NCI-H460 (cell line): Measurements from ENCODE around the gene PRR13. TPM values are rescaled to one million over a fixed set of nuclear protein-coding genes. Genes with fewer than 3 reads are reported as not detected.
"Not testable (repeated sequence)": the region's sequence is repeated elsewhere in the genome, so short reads cannot be mapped to it uniquely, and the experiment has no call there.

ENCODE experiments used
- DNase-seq: peaks from one replicate; pipeline ENCODE4 v3.0.0-alpha.2; 2016; ENCODE audit warnings: low read depth; ENCODE audit errors: extremely low read depth
- total RNA-seq: library from RNA; depleted of rRNA; stranded (reverse); fragments of >200 nt; shearing (Covaris generic); gene quantifications from 2 replicates; pipeline ENCODE4 v1.2.3, GENCODE V29; 2014

PRR13 gene
- total RNA-seq, 1 experiment from 2014 or later = 129 TPM

- no peak for DNase-seq
Measured at GRCh38 chr12:53467082-53467481, 25.5 kb downstream of the PRR13 start.

GRCh38 chr12:53467880-53468279 lies 26.3 kb downstream of the PRR13 start:
- no peak for DNase-seq

- DNase-seq = no peak
Measured at GRCh38 chr12:53468282-53468681, 26.7 kb downstream of the PRR13 start.

- no peak for DNase-seq
Measured at GRCh38 chr12:53472056-53472582, 30.6 kb downstream of the PRR13 start.

- DNase-seq = no peak
Measured at GRCh38 chr12:53474077-53474476, 32.5 kb downstream of the PRR13 start.

- no peak for DNase-seq
Measured at GRCh38 chr12:53474819-53475218, 33.3 kb downstream of the PRR13 start.

- peak; percentile 44 for DNase-seq
Measured at GRCh38 chr12:53476769-53477209, 35.3 kb downstream of the PRR13 start.

GRCh38 chr12:53478865-53479264 lies 37.3 kb downstream of the PRR13 start:
- no peak for DNase-seq

GRCh38 chr12:53479331-53479730 lies 37.8 kb downstream of the PRR13 start:
- DNase-seq = no peak

- DNase-seq = no peak
Measured at GRCh38 chr12:53480491-53481442, 39.2 kb downstream of the PRR13 start.

- not testable (repeated sequence) for DNase-seq
Measured at GRCh38 chr12:53481458-53481857, 39.9 kb downstream of the PRR13 start.

GRCh38 chr12:53481939-53482586 lies 40.5 kb downstream of the PRR13 start:
- DNase-seq = no peak

GRCh38 chr12:53482626-53483168 lies 41.2 kb downstream of the PRR13 start:
- no peak for DNase-seq

- no peak for DNase-seq
Measured at GRCh38 chr12:53483225-53483978, 41.9 kb downstream of the PRR13 start.

- DNase-seq = no peak
Measured at GRCh38 chr12:53483979-53484377, 42.4 kb downstream of the PRR13 start.

GRCh38 chr12:53484686-53485575 lies 43.4 kb downstream of the PRR13 start:
- DNase-seq = no peak

- DNase-seq = no peak
Measured at GRCh38 chr12:53485955-53486735, 44.6 kb downstream of the PRR13 start.

GRCh38 chr12:53486736-53487487 lies 45.4 kb downstream of the PRR13 start:
- no peak for DNase-seq
